ENCODE data around the gene CYP27B1. TPM values are rescaled to one million over a fixed set of nuclear protein-coding genes. Genes with fewer than 3 reads are reported as not detected.

The CYP27B1 gene
- total RNA-seq, 1 experiment from 2014 or later: 6.9 TPM

DNA sequence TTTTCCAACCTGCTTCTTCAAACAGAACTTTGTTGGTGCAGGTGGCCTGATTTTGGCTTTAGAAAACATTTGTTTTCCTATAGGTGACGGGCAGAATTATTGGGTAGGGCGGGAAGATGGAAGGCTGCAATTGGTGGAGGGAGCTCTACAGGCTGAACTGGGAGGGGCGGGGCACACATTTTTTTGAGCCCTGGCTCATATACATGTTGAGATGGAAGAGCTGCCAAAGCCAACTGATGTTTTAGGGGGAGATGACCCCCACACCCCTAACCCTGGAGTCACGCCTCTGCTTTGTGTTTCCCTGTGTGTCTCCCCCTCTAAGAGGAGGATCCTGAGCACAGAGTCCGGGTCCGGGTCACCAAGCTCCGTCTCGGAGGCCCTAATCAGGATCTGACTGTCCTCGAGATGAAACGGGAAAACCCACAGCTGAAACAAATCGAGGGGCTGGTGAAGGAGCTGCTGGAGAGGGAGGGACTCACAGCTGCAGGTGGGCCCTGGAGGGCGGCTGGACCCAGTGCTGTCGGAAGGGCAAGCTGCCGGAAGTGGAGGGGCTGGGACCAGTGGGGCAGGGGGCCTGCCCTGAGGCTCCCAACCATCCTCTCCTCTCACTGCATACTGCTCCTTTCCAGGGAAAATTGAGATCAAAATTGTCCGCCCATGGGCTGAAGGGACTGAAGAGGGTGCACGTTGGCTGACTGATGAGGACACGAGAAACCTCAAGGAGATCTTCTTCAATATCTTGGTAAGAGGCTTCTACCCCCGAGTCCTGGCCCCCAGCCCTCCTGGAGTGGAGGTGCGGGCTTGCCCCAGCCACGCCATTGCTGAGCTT is 46.9 kb downstream of the CYP27B1 start:
- no peak overlapping the region for H3K27ac Mint-ChIP-seq (ENCODE audit: unreplicated experiment)
- ChIA-PET POLR2A (no interaction called here), CTCF (no interaction called here)
- no TSS peak for BruUV-seq (replicated peaks)
- Histone ChIP-seq H3K36me3 (ENCODE audit: control insufficient read depth, insufficient read depth, low read length) (no peaks in the 10 kb centered on the region), H3K4me3 (ENCODE audit: low read depth, low read length) (no peak overlapping the region), H3K27me3 (replicated peaks; ENCODE audit: control insufficient read depth, insufficient read depth, low read length) (no peaks in the 10 kb centered on the region), H3K9me3 (no peaks in the 10 kb centered on the region), H3K4me1 (no peaks in the 10 kb centered on the region)
- no peak for DNase-seq
- no peaks in the 10 kb centered on the region for H3K27me3 Mint-ChIP-seq (ENCODE audit: insufficient read depth, unreplicated experiment)
- no peaks in the 10 kb centered on the region for H3K9me3 Mint-ChIP-seq (ENCODE audit: unreplicated experiment)
- no peaks in the 10 kb centered on the region for H3K4me1 Mint-ChIP-seq (ENCODE audit: low read depth, unreplicated experiment)
- H3K4me3 Mint-ChIP-seq (ENCODE audit: unreplicated experiment): no peak overlapping the region
- intact Hi-C loops (cut with micrococcal nuclease; ENCODE audit: unreplicated experiment): no loop called here
- peaks cover 17% of the 10 kb centered on the region for H3K36me3 Mint-ChIP-seq (ENCODE audit: insufficient read depth, unreplicated experiment)
- TF ChIP-seq, protein P1, sequence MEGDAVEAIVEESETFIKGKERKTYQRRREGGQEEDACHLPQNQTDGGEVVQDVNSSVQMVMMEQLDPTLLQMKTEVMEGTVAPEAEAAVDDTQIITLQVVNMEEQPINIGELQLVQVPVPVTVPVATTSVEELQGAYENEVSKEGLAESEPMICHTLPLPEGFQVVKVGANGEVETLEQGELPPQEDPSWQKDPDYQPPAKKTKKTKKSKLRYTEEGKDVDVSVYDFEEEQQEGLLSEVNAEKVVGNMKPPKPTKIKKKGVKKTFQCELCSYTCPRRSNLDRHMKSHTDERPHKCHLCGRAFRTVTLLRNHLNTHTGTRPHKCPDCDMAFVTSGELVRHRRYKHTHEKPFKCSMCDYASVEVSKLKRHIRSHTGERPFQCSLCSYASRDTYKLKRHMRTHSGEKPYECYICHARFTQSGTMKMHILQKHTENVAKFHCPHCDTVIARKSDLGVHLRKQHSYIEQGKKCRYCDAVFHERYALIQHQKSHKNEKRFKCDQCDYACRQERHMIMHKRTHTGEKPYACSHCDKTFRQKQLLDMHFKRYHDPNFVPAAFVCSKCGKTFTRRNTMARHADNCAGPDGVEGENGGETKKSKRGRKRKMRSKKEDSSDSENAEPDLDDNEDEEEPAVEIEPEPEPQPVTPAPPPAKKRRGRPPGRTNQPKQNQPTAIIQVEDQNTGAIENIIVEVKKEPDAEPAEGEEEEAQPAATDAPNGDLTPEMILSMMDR (IDR thresholded peaks at IDR 0.05; ENCODE audit: insufficient read depth in 1 of 2, low read depth in 1 of 2, low read length in 1 of 2, severe bottlenecking in 1 of 2, unreplicated experiment in 1 of 2): no peak

DNA sequence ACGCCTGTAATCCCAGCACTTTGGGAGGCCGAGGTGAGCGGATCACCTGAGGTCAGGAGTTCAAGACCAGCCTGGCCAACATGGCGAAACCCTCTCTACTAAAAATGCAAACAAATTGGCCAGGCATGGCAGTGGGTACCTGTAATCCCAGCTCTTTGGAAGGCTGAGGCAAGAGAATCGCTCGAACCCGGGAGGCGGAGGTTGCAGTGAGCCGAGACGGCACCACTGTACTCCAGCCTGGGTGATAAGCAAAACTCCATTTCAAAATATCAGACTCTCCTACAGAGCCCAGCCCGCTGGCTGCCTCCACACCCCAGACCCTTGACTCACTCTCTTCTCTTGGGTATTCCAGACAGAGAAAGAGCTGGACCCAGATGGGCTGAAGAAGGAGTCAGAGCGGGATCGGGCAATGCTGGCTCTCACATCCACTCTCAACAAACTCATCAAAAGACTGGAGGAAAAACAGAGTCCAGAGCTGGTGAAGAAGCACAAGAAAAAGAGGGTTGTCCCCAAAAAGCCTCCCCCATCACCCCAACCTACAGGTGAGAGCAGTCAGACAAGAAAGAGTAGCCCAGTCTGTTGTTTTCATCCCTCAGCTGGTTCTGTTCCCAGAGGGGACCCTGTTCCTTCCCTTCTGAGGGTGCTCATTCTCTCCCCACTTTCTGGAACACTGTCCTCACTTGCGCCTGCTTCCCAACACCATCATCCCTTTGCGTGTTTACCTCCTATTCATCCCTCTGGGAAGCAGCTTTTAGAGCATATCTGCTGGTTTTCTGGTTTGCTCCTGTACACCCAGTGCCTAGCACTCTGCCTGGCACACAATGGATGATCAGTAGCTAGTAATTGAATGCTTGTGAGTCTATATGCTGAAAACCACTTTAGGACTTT is 48.0 kb downstream of the CYP27B1 start:
- peaks cover 14% of the 10 kb centered on the region for H3K36me3 Mint-ChIP-seq (ENCODE audit: insufficient read depth, unreplicated experiment)
- Histone ChIP-seq H3K4me3 (ENCODE audit: low read depth, low read length) (no peak overlapping the region), H3K27me3 (replicated peaks; ENCODE audit: control insufficient read depth, insufficient read depth, low read length) (no peaks in the 10 kb centered on the region), H3K4me1 (no peaks in the 10 kb centered on the region), H3K36me3 (ENCODE audit: control insufficient read depth, insufficient read depth, low read length) (no peaks in the 10 kb centered on the region), H3K9me3 (no peaks in the 10 kb centered on the region)
- H3K4me1 Mint-ChIP-seq (ENCODE audit: low read depth, unreplicated experiment): no peaks in the 10 kb centered on the region
- TF ChIP-seq, protein P1 (IDR thresholded peaks at IDR 0.05; ENCODE audit: insufficient read depth in 1 of 2, low read depth in 1 of 2, low read length in 1 of 2, severe bottlenecking in 1 of 2, unreplicated experiment in 1 of 2): no peak
- no peaks in the 10 kb centered on the region for H3K9me3 Mint-ChIP-seq (ENCODE audit: unreplicated experiment)
- no TSS peak for BruUV-seq (replicated peaks)
- DNase-seq: no peak
- no peak overlapping the region for H3K4me3 Mint-ChIP-seq (ENCODE audit: unreplicated experiment)
- H3K27me3 Mint-ChIP-seq (ENCODE audit: insufficient read depth, unreplicated experiment): no peaks in the 10 kb centered on the region
- no peak overlapping the region for H3K27ac Mint-ChIP-seq (ENCODE audit: unreplicated experiment)
- intact Hi-C loops (cut with micrococcal nuclease; ENCODE audit: unreplicated experiment): no loop called here
- CTCF ChIA-PET: no interaction called here
- POLR2A ChIA-PET: no interaction called here

DNA sequence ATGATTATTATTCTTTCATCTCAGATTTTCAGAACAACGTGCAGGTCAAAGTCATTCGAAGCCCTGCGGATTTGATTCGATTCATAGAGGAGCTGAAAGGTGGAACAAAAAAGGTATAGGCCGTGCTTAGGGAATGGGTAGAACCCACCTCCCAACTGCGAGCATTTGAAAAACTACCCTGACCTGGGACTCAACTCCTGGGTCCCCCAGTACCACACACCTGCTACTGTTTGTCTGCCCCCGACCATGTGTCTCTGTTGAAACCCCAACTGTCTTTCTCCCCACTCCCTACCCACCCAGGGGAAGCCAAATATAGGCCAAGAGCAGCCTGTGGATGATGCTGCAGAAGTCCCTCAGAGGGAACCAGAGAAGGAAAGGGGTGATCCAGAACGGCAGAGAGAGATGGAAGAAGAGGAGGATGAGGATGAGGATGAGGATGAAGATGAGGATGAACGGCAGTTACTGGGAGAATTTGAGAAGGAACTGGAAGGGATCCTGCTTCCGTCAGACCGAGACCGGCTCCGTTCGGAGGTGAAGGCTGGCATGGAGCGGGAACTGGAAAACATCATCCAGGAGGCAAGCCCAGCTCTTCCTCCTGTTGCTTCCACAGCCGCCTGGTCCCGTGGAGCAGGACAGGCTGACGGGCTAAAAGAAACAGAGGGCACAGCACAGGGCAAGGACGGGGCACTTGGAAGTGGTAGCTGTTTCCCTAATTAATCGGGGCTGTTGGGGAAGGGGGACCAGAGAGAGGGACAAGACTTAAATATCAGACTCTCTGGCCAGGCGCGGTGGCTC is 48.8 kb downstream of the CYP27B1 start:
- Mint-ChIP-seq H3K27ac (ENCODE audit: unreplicated experiment) (no peak overlapping the region), H3K9me3 (ENCODE audit: unreplicated experiment) (no peaks in the 10 kb centered on the region), H3K27me3 (ENCODE audit: insufficient read depth, unreplicated experiment) (no peaks in the 10 kb centered on the region), H3K4me3 (ENCODE audit: unreplicated experiment) (no peak overlapping the region), H3K36me3 (ENCODE audit: insufficient read depth, unreplicated experiment) (peaks cover 12% of the 10 kb centered on the region), H3K4me1 (ENCODE audit: low read depth, unreplicated experiment) (no peaks in the 10 kb centered on the region)
- intact Hi-C loops (cut with micrococcal nuclease; ENCODE audit: unreplicated experiment): no loop called here
- Histone ChIP-seq H3K4me1 (no peaks in the 10 kb centered on the region), H3K4me3 (ENCODE audit: low read depth, low read length) (no peak overlapping the region), H3K27me3 (replicated peaks; ENCODE audit: control insufficient read depth, insufficient read depth, low read length) (no peaks in the 10 kb centered on the region), H3K36me3 (ENCODE audit: control insufficient read depth, insufficient read depth, low read length) (no peaks in the 10 kb centered on the region), H3K9me3 (no peaks in the 10 kb centered on the region)
- BruUV-seq (replicated peaks): TSS peak; percentile 16
- no peak for DNase-seq
- TF ChIP-seq, protein P1 (IDR thresholded peaks at IDR 0.05; ENCODE audit: insufficient read depth in 1 of 2, low read depth in 1 of 2, low read length in 1 of 2, severe bottlenecking in 1 of 2, unreplicated experiment in 1 of 2): no peak
- ChIA-PET POLR2A (no interaction called here), CTCF (no interaction called here)
